NB4 (cell line): ENCODE data around the gene PER3.

ENCODE experiments used
- POLR2A ChIP-seq: IDR thresholded peaks from 2 replicates; pipeline ENCODE4 v1.6.1; 2011; ENCODE audit warnings: mild to moderate bottlenecking; ENCODE audit not compliant: insufficient read length; ENCODE audit errors: extremely low read depth
- TF ChIP-seq, protein P1 (sequence below): IDR thresholded peaks from one replicate; pipeline ENCODE4 v1.5.1; 2012; ENCODE audit warnings: low read depth, low read length

DNA sequence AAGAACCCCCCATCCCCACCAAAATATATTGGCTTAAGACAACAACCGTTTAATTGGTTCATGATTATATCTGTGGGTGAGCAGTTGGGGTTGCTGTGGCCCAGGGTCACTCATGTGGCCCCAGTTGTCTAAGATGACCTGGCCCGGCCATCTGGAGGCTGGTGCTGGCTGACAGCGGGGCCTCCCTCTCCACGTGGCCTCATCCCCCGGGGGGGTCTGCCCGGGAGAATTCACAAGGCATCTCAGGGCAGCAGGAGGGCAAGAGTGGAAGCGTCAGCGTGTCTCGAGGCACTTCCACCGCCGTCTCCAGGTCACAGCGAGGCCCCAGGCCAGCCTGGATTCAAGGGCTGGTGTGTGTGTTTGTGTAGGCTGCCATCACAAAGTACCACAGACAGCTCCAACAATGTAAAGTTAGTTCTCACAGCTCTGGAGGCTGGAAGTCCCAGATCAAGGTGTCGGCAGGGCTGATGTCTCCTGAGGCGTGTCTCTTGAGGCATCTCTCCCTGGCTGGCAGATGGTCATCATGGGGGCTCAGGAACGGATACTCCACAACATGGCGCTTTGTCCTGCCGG lies 79.8 kb downstream of the PER3 start:
- TF ChIP-seq, protein P1, sequence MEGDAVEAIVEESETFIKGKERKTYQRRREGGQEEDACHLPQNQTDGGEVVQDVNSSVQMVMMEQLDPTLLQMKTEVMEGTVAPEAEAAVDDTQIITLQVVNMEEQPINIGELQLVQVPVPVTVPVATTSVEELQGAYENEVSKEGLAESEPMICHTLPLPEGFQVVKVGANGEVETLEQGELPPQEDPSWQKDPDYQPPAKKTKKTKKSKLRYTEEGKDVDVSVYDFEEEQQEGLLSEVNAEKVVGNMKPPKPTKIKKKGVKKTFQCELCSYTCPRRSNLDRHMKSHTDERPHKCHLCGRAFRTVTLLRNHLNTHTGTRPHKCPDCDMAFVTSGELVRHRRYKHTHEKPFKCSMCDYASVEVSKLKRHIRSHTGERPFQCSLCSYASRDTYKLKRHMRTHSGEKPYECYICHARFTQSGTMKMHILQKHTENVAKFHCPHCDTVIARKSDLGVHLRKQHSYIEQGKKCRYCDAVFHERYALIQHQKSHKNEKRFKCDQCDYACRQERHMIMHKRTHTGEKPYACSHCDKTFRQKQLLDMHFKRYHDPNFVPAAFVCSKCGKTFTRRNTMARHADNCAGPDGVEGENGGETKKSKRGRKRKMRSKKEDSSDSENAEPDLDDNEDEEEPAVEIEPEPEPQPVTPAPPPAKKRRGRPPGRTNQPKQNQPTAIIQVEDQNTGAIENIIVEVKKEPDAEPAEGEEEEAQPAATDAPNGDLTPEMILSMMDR, result no peak
- no peak for TF ChIP-seq POLR2A
